GM19328 (cell line): ENCODE data around the gene CLSTN2.

Experiments used
- ATAC-seq: cut with Tn5 transposase; IDR thresholded peaks from one replicate; pipeline ENCODE4 v1.9.1; 2021; ENCODE audit warnings: mild to moderate bottlenecking, moderate library complexity; ENCODE audit not compliant: unreplicated experiment

CLSTN2 gene

GRCh38 chr3:139940622-139941021 is 5.6 kb downstream of the CLSTN2 start:
- no peak for ATAC-seq

- ATAC-seq, result no peak
Observed at GRCh38 chr3:139941580-139941979, 6.6 kb downstream of the CLSTN2 start.

GRCh38 chr3:139944256-139944910 is 9.4 kb downstream of the CLSTN2 start:
- no peak for ATAC-seq

GRCh38 chr3:139945386-139945785 is 10.4 kb downstream of the CLSTN2 start:
- no peak for ATAC-seq

- no peak for ATAC-seq
Observed at GRCh38 chr3:139945942-139946341, 11.0 kb downstream of the CLSTN2 start.

- no peak for ATAC-seq
Observed at GRCh38 chr3:139948467-139948866, 13.5 kb downstream of the CLSTN2 start.

- ATAC-seq, result no peak
Observed at GRCh38 chr3:139948898-139949297, 13.9 kb downstream of the CLSTN2 start.

- no peak for ATAC-seq
Observed at GRCh38 chr3:139953131-139953910, 18.3 kb downstream of the CLSTN2 start.

- ATAC-seq, result no peak
Observed at GRCh38 chr3:139954146-139954860, 19.3 kb downstream of the CLSTN2 start.

- ATAC-seq, result no peak
Observed at GRCh38 chr3:139957844-139958243, 22.9 kb downstream of the CLSTN2 start.

GRCh38 chr3:139969386-139969785 is 34.4 kb downstream of the CLSTN2 start:
- no peak for ATAC-seq

- no peak for ATAC-seq
Observed at GRCh38 chr3:139970526-139970925, 35.5 kb downstream of the CLSTN2 start.

- ATAC-seq, result no peak
Observed at GRCh38 chr3:139974809-139975425, 39.9 kb downstream of the CLSTN2 start.

GRCh38 chr3:139975594-139976365 is 40.8 kb downstream of the CLSTN2 start:
- no peak for ATAC-seq

GRCh38 chr3:139978966-139979365 is 44.0 kb downstream of the CLSTN2 start:
- ATAC-seq, result no peak

GRCh38 chr3:139979991-139980390 is 45.0 kb downstream of the CLSTN2 start:
- no peak for ATAC-seq

GRCh38 chr3:139982404-139982803 is 47.4 kb downstream of the CLSTN2 start:
- ATAC-seq, result no peak

GRCh38 chr3:139985576-139985975 is 50.6 kb downstream of the CLSTN2 start:
- no peak for ATAC-seq

- ATAC-seq, result no peak
Observed at GRCh38 chr3:139987908-139988307, 52.9 kb downstream of the CLSTN2 start.

- ATAC-seq, result no peak
Observed at GRCh38 chr3:139988472-139989156, 53.6 kb downstream of the CLSTN2 start.
